OCI-LY3 (cell line): Measurements from ENCODE around the gene PIP5K1B.

Experiments
- EZH2phosphoT487 ChIP-seq: fragments of 200-600 bp; shearing (Covaris generic); IDR thresholded peaks from 2 replicates; pipeline ENCODE4 v1.6.1; 2018; ENCODE audit warnings: antibody characterized with exemption, mixed run types, low read depth
- TF ChIP-seq, protein P1 (sequence below): fragments of 200-600, 300-600 bp; sonication (generic); IDR thresholded peaks from 2 replicates; pipeline ENCODE4 v1.5.1; 2014; ENCODE audit warnings: antibody characterized with exemption, low read length, low read depth

DNA sequence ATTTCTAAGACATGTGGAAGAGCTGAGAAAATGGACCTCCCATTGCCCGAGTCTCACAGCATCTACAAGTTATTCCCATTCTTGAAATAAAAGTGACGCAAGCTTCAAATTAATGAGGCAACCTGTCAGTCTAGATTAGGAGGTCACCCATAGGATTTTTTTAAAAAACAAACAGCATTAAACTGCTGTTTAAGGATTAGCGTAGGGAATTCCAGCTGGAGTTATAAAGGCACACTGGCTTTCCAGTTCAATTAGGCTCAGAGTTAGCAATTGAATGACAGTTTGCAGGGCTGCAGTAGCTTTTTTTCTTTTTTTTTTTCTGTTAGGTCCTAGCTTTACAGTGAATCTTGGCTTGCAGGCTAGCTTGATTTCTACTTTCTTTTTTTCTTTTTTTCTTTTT, 292.6 kb downstream of the PIP5K1B start:
- TF ChIP-seq, protein P1, sequence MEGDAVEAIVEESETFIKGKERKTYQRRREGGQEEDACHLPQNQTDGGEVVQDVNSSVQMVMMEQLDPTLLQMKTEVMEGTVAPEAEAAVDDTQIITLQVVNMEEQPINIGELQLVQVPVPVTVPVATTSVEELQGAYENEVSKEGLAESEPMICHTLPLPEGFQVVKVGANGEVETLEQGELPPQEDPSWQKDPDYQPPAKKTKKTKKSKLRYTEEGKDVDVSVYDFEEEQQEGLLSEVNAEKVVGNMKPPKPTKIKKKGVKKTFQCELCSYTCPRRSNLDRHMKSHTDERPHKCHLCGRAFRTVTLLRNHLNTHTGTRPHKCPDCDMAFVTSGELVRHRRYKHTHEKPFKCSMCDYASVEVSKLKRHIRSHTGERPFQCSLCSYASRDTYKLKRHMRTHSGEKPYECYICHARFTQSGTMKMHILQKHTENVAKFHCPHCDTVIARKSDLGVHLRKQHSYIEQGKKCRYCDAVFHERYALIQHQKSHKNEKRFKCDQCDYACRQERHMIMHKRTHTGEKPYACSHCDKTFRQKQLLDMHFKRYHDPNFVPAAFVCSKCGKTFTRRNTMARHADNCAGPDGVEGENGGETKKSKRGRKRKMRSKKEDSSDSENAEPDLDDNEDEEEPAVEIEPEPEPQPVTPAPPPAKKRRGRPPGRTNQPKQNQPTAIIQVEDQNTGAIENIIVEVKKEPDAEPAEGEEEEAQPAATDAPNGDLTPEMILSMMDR = no peak
- no peak for TF ChIP-seq EZH2phosphoT487
